Activated CD8-positive, alpha-beta memory T cell treated with anti-CD3 and anti-CD28 coated beads for 24 hours (primary cell): Measurements from ENCODE around the gene C16orf86.

Experiments
- DNase-seq: peaks from one replicate; pipeline ENCODE4 v3.0.0-alpha.2; 2020

C16orf86 gene

GRCh38 chr16:67666559-67667452 lies at the start of gene C16orf86, which contains the start of gene ENKD1:
TSS of gene C16orf86 (plus strand) at chr16:67666814. CDS start at chr16:67666971, 157 bp downstream.
TSS of gene ENKD1 (minus strand) at chr16:67666750. CDS start at chr16:67666442, 308 bp downstream.
- peak; percentile 87 for DNase-seq

GRCh38 chr16:67628216-67628615 lies 38.4 kb upstream of the C16orf86 start:
- DNase-seq, result no peak

GRCh38 chr16:67632415-67633172 lies 34.0 kb upstream of the C16orf86 start:
- no peak for DNase-seq

GRCh38 chr16:67636713-67637112 lies 29.9 kb upstream of the C16orf86 start:
- DNase-seq, result no peak

- DNase-seq, result no peak
Observed at GRCh38 chr16:67637625-67638024, 29.0 kb upstream of the C16orf86 start.

- peak; percentile 54 for DNase-seq
Observed at GRCh38 chr16:67641779-67642708, 24.6 kb upstream of the C16orf86 start.

GRCh38 chr16:67644038-67644437 lies 22.6 kb upstream of the C16orf86 start:
- DNase-seq, result no peak

GRCh38 chr16:67645397-67646121 lies 21.1 kb upstream of the C16orf86 start:
- DNase-seq, result peak; percentile 59

GRCh38 chr16:67647111-67647651 lies 19.4 kb upstream of the C16orf86 start:
- peak; percentile 53 for DNase-seq

- DNase-seq, result peak; percentile 54
Observed at GRCh38 chr16:67647681-67648080, 18.9 kb upstream of the C16orf86 start.

GRCh38 chr16:67648088-67648763 lies 18.4 kb upstream of the C16orf86 start:
- DNase-seq, result no peak

GRCh38 chr16:67648764-67649407 lies 17.7 kb upstream of the C16orf86 start:
- DNase-seq, result peak; percentile 56

- DNase-seq, result no peak
Observed at GRCh38 chr16:67649494-67649931, 17.1 kb upstream of the C16orf86 start.

- DNase-seq, result no peak
Observed at GRCh38 chr16:67650023-67650422, 16.6 kb upstream of the C16orf86 start.

- no peak for DNase-seq
Observed at GRCh38 chr16:67651039-67651438, 15.6 kb upstream of the C16orf86 start.

- peak; percentile 54 for DNase-seq
Observed at GRCh38 chr16:67651847-67652246, 14.8 kb upstream of the C16orf86 start.

GRCh38 chr16:67652578-67653127 lies 14.0 kb upstream of the C16orf86 start:
- DNase-seq, result no peak

- DNase-seq, result no peak
Observed at GRCh38 chr16:67653128-67653788, 13.4 kb upstream of the C16orf86 start.

GRCh38 chr16:67653789-67654402 lies 12.7 kb upstream of the C16orf86 start:
- no peak for DNase-seq
